GM19455 (cell line): ENCODE results near the gene DCAF4.
"Not testable (repeated sequence)": the region's sequence is repeated elsewhere in the genome, so short reads cannot be mapped to it uniquely, and the experiment has no call there.

Experiments used
- ATAC-seq: cut with Tn5 transposase; IDR thresholded peaks from one replicate; pipeline ENCODE4 v1.9.1; 2021; ENCODE audit not compliant: unreplicated experiment

Gene DCAF4

GRCh38 chr14:72929316-72930080 lies 3.2 kb downstream of the DCAF4 start:
- ATAC-seq, result no peak

DNA sequence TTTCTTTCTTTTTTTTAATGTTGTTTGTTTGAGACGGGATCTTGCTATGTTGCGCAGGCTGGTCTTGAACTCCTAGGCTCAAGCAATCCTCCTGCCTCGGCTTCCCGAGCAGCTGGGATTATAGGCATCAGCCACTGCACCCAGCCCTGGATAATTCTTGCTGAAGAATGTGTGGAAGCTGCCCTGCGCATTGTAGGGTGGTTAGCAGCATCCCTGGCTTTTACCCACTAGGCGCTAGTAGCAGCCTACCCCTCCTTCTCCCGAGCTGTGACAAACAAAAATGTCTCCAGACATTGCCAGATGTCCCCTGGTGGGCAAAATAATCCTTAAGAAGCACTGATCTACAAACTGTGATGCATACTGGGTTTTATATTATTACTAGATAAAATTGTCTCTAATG lies 6.6 kb downstream of the DCAF4 start:
- no peak for ATAC-seq

DNA sequence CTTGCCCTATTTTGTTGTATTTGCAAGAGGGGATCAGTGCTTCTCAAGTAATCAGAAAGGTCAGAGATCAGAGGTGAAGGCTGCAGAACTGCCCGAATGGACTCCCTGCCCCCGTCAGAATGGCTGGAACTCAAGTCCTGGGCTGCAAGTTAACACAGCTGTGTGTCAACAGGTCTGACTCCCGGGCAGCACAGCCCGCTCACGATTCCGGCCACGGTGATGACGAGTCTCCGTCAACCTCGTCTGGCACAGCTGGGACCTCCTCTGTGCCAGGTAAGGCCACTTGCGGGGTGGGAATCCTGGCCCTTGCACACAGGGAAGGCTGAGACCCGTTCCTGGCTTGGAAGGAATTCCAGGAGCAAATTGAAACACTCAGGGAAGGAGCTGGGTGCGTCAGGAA lies 13.4 kb downstream of the DCAF4 start:
- no peak for ATAC-seq

DNA sequence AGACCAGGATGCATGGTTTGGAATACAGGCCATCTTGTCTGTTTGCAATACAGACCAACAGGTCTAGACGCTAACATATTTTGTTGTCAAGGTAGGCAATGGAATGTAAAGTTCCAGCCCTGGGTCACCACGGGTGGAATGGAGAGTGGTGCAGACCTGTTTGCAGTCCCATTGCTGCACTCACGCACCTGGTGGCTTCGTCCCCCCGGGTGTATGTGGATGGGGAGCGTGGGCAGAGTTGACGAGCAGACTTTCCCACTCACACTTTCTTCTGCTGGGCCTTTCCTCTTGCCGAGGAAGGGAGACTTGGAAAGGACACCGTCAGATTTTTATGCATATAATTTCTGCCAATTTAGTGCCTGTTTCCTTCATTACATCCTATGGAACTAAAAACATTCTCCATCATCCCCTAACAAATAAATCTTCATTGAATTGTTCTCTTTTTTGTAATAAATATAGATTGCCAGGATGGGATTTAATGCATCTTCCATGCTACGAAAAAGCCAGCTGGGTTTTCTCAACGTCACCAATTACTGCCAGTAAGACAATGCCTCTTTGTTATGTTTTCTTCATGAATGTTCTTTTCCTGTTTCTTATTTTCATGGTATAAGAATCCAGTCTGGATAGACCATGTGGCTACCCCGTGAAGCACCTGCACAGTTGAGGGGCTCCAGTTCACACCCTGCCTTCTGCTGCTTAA lies 15.2 kb downstream of the DCAF4 start:
- ATAC-seq, result no peak

DNA sequence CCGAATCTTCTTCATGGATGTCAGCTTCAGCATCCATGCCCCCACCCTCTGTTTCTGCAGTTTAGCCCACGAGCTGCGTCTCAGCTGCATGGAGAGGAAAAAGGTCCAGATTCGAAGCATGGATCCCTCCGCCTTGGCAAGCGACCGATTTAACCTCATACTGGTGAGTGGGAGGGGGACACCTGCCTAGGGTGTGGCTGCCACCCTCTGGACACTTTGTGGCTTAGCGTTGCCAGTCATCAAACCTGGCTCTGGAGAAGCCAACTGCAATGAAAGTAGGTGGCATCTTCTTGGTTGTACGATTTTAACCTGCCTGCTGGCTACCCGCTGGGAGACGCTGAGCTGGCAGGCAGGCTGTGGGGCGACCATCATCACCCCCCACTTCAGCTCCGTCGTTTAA lies 16.7 kb downstream of the DCAF4 start:
- ATAC-seq, result no peak

- ATAC-seq, result no peak
Measured at GRCh38 chr14:72943876-72944430, 17.7 kb downstream of the DCAF4 start.

DNA sequence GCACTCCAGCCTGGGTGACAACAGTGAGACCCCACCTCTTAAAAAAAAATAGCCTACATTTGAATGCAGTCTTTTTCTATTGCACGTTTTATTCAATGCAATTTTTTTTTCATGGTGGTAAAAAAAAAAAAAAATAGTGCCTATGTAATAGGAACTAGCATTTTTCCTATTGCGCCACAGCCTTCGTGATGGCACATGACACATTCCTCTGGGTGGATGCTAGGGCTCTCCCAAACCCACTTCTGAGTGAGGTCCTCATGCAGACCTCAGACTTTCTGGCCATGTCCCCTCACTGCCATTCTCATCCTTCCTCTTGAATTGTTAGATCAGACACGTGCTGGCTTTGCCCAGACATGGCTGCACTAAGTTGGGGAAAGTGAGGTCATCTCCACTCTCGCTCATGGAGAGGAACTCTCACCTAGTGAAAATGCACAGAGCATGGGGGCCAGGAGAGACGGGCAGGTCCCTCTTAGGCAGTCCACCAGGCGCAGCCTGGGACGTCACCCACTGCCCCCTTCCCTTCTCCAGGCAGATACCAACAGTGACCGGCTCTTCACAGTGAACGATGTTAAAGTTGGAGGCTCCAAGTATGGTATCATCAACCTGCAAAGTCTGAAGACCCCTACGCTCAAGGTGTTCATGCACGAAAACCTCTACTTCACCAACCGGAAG lies 19.2 kb downstream of the DCAF4 start:
- ATAC-seq, result no peak

DNA sequence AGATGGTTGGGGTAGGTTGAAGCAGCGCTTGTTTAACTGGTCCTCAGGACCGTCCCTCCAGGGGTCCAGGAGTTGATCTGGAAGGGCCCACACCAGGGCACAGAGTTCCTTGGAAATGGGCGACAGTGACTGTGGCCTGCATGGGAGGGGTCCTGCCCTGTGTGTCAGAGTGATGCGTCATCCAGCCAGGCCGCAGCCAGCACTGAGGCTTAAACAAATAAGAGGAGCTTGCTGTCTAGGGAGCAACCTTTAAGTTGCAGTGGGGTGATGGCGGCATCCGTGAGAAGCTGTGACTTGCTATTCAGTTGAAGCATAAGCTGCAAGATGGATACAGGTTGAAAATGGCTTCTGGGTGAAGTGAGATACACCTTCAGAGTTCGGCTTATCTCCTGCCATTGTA lies 20.2 kb downstream of the DCAF4 start:
- no peak for ATAC-seq

DNA sequence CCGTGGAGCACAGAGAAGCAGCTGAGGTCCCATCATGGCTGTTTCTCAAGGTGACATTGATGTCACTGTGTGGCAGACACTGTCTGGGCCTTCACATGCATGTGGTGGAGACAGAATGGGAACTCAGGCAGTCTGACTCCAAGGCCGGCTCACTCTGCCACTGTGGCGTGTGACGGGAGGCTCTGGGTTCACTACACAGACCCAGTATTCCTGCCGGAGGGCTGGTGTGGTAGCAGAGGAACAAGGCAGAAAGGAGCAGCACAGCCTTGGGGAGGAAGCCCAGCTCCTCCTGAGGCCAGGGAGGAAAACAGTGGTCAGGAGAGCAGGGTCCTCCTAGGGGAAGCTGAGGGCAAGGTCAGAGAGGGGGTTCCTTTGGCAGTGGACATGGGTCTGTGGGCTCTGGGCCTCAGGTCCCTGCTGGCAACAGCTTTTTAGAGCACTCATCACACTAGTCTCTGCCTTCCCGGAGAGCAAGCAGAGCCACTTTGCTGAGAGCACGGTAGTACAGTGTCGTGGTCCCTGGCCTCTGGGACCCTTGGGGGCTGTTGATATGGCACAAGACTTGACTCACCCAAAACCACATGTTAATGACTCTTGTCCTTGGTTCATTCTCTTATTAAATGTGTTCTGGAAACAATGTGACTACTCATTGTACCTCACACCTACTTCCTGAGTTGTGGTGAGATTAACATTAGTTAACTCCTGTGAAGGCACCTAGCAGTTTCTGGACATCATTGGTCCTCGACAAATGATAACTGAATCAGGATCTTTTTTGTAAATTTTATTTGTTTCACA lies 21.3 kb downstream of the DCAF4 start:
- no peak for ATAC-seq

- no peak for ATAC-seq
Measured at GRCh38 chr14:72948481-72949138, 22.3 kb downstream of the DCAF4 start.

DNA sequence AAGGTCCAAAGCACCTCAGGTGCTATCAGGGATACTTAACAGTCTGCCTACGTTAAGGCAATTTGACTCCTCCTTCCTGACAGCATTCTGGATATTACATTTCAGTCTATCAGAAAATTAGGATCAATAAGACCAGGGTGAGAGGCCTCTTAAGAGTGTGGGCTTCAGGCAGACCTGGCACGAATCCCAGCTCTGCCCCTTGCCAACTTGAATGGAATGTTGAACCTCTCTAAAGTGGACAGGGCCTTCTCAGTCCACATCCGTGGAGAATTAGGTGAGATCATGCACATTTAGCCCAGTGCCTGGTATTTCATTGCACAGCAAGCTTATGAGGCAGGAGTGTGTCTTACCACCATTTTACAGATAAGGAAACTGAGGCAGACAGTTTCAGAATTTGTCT lies 25.9 kb downstream of the DCAF4 start:
- no peak for ATAC-seq

DNA sequence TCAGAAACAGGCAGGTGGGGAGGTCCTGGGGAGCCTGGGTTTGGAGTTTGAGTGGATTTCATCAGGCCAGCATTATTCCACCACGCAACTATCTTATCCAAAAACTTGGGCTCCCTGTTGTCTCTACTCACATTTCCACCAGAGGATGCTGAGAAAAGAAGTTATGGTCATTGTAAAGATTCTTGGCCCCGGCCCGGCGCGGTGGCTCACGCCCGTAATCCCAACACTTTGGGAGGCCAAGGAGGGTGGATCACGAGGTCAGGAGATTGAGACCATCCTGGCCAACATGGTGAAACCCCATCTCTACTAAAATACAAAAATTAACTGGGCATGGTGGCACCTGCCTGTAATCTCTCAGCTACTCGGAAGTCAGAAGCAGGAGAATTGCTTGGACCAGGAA lies 30.5 kb downstream of the DCAF4 start:
- ATAC-seq, result not testable (repeated sequence)

DNA sequence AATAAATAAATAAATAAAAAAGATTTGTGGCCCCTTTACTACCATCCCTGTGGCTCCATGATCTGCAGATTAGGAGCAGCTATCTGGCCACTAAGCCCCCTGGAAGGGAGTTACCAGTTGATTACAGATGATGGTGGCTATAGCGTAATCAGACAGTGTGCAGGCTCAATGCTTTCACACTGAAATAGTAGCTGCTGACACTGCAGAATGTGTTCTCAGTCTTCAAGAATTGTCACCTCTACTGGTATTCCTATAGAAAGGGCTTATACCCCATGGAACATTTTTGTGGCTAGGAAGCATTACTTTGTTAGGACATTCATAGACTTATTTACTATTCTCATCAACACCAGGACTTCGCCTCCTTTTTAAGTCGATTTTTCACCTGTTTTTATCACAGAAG lies 30.9 kb downstream of the DCAF4 start:
- ATAC-seq, result no peak

DNA sequence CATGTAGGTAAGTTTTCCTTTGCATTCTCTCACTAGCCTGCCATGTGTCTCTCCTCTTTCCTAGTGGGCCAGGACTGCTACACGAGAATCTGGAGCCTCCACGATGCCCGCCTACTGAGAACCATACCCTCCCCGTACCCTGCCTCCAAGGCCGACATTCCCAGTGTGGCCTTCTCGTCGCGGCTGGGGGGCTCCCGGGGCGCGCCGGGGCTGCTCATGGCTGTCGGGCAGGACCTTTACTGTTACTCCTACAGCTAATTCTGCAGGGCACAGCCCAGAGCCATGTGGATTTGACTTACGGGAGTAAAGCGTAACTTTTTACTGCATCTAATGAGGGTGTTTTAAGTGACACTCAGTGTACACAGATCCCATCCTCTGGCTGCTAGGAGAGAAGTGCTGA lies 32.3 kb downstream of the DCAF4 start:
- ATAC-seq, result no peak

GRCh38 chr14:72961016-72961415 lies 34.8 kb downstream of the DCAF4 start:
- ATAC-seq, result not testable (repeated sequence)

DNA sequence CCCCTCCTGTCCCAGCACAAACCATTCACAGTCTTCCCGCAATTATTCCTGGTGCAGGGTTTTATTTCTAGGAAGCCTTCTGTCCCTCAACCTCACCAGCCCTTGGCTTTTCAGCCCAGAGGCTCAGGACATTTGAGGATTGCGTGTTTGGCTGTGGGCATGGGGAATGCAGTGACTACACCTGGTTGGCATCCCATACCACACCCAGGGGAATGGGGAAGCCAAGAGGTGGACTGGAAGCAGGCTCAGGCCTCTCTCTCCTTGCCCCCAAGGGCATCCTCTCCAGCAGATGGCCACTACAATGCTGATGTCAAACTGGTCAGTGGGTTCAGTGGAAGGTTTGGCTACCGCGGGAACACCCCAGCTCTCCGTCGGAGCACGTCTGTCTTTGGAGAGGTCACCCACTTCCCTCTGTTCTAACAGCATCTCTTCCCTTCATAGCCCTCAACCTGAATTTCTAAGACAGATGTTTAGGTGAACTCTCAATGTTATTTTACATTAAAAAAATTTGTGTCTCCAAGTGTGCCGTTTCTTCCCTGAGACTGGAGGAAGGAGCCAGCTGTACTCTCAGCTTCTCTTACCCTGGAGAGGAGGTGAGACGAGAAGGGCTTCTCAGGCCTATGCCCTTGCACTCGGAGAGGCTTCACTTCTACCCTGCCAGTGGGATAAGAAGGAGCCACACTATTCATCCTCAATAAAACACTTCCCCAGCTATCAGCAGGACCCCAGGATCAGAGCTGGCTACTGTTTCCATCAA lies 35.5 kb downstream of the DCAF4 start:
- no peak for ATAC-seq

- ATAC-seq, result not testable (repeated sequence)
Measured at GRCh38 chr14:72962336-72962754, 36.1 kb downstream of the DCAF4 start.

- no peak for ATAC-seq
Measured at GRCh38 chr14:72962829-72963312, 36.6 kb downstream of the DCAF4 start.

GRCh38 chr14:72965249-72965648 lies 39.0 kb downstream of the DCAF4 start:
- ATAC-seq, result no peak

- ATAC-seq, result no peak
Measured at GRCh38 chr14:72966038-72966437, 39.8 kb downstream of the DCAF4 start.
